Hepatocyte (in vitro differentiated cells): ENCODE results near the gene GOLPH3. TPM values are rescaled to one million over a fixed set of nuclear protein-coding genes. Genes with fewer than 3 reads are reported as not detected.

ENCODE experiments used
- DNase-seq: peaks from one replicate; pipeline ENCODE4 v3.0.0-alpha.2; 2016; ENCODE audit warnings: low spot score
- H2AFZ ChIP-seq: fragments of 200-600 bp; sonication (generic); 2 replicates; pipeline ENCODE4 v1.6.0; 2016; ENCODE audit warnings: antibody characterized with exemption, mild to moderate bottlenecking
- H3K27ac ChIP-seq: fragments of 200-600 bp; sonication (generic); 2 replicates; pipeline ENCODE4 v1.5.1; 2016; ENCODE audit warnings: mild to moderate bottlenecking
- H3K27me3 ChIP-seq: fragments of 200-600 bp; sonication (generic); 2 replicates; pipeline ENCODE4 v1.6.1; 2016
- H3K36me3 ChIP-seq: fragments of 200-600 bp; sonication (generic); replicated peaks from 2 replicates; pipeline ENCODE4 v1.5.1; 2016; ENCODE audit warnings: low read depth; ENCODE audit not compliant: insufficient read depth
- H3K4me1 ChIP-seq: fragments of 200-600 bp; sonication (generic); 2 replicates; pipeline ENCODE4 v1.5.1; 2016; ENCODE audit warnings: mild to moderate bottlenecking, moderate library complexity; ENCODE audit not compliant: insufficient read depth
- H3K4me2 ChIP-seq: fragments of 200-600 bp; sonication (generic); 2 replicates; pipeline ENCODE4 v1.6.0; 2016
- H3K4me3 ChIP-seq: fragments of 200-600 bp; sonication (generic); 2 replicates; pipeline ENCODE4 v1.5.1; 2016; ENCODE audit warnings: mild to moderate bottlenecking
- H3K79me2 ChIP-seq: fragments of 200-600 bp; sonication (generic); 2 replicates; pipeline ENCODE4 v1.6.0; 2017; ENCODE audit warnings: mild to moderate bottlenecking
- H3K9me2 ChIP-seq: fragments of 200-600 bp; sonication (generic); replicated peaks from 2 replicates; pipeline ENCODE4 v1.6.0; 2017; ENCODE audit warnings: mild to moderate bottlenecking; ENCODE audit not compliant: insufficient read depth
- H3K9me3 ChIP-seq: fragments of 200-600 bp; sonication (generic); 2 replicates; pipeline ENCODE4 v1.5.1; 2016; ENCODE audit warnings: low read depth, mild to moderate bottlenecking
- H4K20me1 ChIP-seq: fragments of 200-600 bp; sonication (generic); 2 replicates; pipeline ENCODE4 v1.6.0; 2016; ENCODE audit warnings: mild to moderate bottlenecking; ENCODE audit not compliant: insufficient read depth, poor library complexity, severe bottlenecking
- EZH2 ChIP-seq: fragments of 200-600 bp; sonication (generic); IDR thresholded peaks from 2 replicates; pipeline ENCODE4 v1.6.1; 2016; ENCODE audit warnings: antibody characterized with exemption, mild to moderate bottlenecking, borderline replicate concordance
- EZH2phosphoT487 ChIP-seq: fragments of 200-600 bp; sonication (generic); IDR thresholded peaks from one replicate; pipeline ENCODE4 v1.6.1; 2018; ENCODE audit warnings: antibody characterized with exemption, mild to moderate bottlenecking, low read depth, moderate library complexity; ENCODE audit not compliant: unreplicated experiment, severe bottlenecking
- WGBS: methylation state at CpG from one replicate; pipeline ENCODE4 v1.1.6; 2016; ENCODE audit warnings: low lambda C conversion rate; ENCODE audit errors: missing lambda C conversion rate; 5-methylcytosine and 5-hydroxymethylcytosine counted together
- polyA plus RNA-seq: library from polyadenylated mRNA; unstranded; fragments of >200 nt; fragmentation: Nextera tagmentation; extraction: Ambion mirVana; gene quantifications from 2 replicates; pipeline ENCODE4 v1.2.1, GENCODE V29; 2016
- total RNA-seq: library from RNA; depleted of rRNA; stranded (reverse); fragments of >200 nt; gene quantifications from 2 replicates; pipeline ENCODE4 v1.2.3, GENCODE V29; 2014
- TF ChIP-seq, protein P1 (sequence below): fragments of 200-600 bp; sonication (generic); IDR thresholded peaks from 2 replicates; pipeline ENCODE4 v1.5.1; 2016; ENCODE audit warnings: antibody characterized with exemption, mild to moderate bottlenecking; ENCODE audit not compliant: poor library complexity

Gene GOLPH3
- total and polyA plus RNA-seq, 2 experiments from 2014 or later: 115 to 145 TPM

DNA sequence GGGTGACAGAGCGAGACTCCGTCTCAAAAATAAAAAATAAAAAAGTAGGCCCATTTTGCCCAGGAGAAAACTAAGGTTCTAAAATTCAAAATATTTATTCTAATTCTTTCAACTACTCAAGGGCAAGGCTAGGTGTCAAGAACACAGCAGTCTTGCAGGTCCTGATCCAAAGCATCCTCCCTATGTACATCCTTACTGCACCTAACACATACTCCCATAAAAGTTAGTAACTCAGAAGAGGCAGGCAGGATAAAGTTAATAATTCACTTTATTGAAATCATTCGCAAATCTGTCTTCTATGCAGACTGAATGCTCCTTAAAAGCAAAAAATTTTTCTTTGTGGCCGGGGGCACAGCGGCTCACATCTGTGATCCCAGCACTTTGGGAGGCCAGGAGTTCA, 11.1 kb downstream of the GOLPH3 start:
- H3K27ac ChIP-seq: no peak overlapping the region
- H3K27me3 ChIP-seq: no peaks in the 10 kb centered on the region
- peaks cover 17% of the 10 kb centered on the region for H3K4me1 ChIP-seq
- H3K4me2 ChIP-seq: no peak overlapping the region
- no peaks in the 10 kb centered on the region for H3K9me3 ChIP-seq
- H2AFZ ChIP-seq: no peak overlapping the region
- H3K79me2 ChIP-seq: peaks cover 100% of the 10 kb centered on the region
- 98% methylated on average over 5 of the region's 5 CpGs for WGBS
- H4K20me1 ChIP-seq: peaks cover 96% of the 10 kb centered on the region
- H3K9me2 ChIP-seq: no peaks in the 10 kb centered on the region
- H3K36me3 ChIP-seq: no peaks in the 10 kb centered on the region
- H3K4me3 ChIP-seq: no peak overlapping the region
- TF ChIP-seq EZH2: no peak
- TF ChIP-seq EZH2phosphoT487: no peak
- TF ChIP-seq, protein P1, sequence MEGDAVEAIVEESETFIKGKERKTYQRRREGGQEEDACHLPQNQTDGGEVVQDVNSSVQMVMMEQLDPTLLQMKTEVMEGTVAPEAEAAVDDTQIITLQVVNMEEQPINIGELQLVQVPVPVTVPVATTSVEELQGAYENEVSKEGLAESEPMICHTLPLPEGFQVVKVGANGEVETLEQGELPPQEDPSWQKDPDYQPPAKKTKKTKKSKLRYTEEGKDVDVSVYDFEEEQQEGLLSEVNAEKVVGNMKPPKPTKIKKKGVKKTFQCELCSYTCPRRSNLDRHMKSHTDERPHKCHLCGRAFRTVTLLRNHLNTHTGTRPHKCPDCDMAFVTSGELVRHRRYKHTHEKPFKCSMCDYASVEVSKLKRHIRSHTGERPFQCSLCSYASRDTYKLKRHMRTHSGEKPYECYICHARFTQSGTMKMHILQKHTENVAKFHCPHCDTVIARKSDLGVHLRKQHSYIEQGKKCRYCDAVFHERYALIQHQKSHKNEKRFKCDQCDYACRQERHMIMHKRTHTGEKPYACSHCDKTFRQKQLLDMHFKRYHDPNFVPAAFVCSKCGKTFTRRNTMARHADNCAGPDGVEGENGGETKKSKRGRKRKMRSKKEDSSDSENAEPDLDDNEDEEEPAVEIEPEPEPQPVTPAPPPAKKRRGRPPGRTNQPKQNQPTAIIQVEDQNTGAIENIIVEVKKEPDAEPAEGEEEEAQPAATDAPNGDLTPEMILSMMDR: no peak
- DNase-seq: no peak

DNA sequence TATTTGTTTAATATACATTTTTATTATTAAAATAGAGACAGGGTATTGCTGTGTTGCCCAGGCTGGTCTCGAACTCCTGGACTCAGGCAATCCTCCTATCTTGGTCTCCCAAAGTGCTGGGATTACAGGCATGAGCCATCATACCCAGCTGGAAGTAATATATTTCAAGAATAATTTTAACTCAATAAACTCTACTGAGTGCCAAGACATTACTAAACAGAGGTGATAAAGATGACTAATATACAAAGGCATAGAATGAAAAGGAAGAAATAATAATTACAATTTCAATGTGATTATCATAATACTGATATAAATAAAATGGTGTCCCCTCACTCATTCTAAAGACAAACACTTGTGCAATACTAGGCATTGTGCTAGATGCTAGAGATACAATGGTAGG, 13.9 kb downstream of the GOLPH3 start:
- peaks cover 100% of the 10 kb centered on the region for H3K79me2 ChIP-seq
- DNase-seq: no peak
- H4K20me1 ChIP-seq: peaks cover 94% of the 10 kb centered on the region
- H3K9me3 ChIP-seq: no peaks in the 10 kb centered on the region
- no peak overlapping the region for H3K27ac ChIP-seq
- H3K9me2 ChIP-seq: no peaks in the 10 kb centered on the region
- H3K27me3 ChIP-seq: no peaks in the 10 kb centered on the region
- no peaks in the 10 kb centered on the region for H3K36me3 ChIP-seq
- TF ChIP-seq EZH2phosphoT487 (no peak), EZH2 (no peak)
- TF ChIP-seq, protein P1: no peak
- 93% methylated on average over 1 of the region's 1 CpG for WGBS
- no peak overlapping the region for H2AFZ ChIP-seq
- H3K4me2 ChIP-seq: no peak overlapping the region
- peaks cover 4% of the 10 kb centered on the region for H3K4me1 ChIP-seq
- H3K4me3 ChIP-seq: no peak overlapping the region

DNA sequence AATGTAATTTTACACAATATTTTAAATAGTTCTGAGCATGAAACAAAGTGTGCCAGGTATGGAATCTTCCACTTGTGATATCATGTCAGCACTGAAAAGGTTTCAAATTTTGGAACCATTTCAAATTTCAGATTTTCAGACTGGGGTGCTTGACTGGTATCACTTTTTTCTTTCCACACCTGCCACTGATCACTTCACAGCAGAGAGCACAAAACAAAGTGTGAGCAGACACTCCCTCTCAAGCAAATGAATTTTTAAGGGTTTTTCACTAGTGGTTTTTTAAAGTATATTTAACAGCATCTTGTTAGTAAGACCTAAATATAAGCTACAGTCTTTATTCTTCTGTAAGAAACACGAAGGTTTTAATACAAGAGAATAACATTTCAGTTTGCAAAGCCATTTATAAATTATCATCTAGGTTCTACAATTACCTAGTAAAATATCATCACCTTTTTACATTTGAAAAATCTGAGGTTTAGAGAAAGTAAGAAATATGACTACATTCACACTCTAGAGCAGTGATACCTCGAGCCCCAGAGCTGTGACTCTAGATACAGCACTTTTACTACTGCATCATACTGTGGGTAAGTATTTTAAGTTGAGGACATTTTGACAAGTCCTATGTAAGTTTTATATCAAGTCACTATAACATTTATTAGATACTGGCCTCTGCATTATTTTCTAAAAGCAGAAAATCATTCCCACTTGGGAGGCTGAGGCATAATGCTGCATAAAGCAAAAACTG, 14.6 kb downstream of the GOLPH3 start:
- no peak overlapping the region for H3K27ac ChIP-seq
- H3K4me1 ChIP-seq: no peaks in the 10 kb centered on the region
- no peaks in the 10 kb centered on the region for H3K27me3 ChIP-seq
- H4K20me1 ChIP-seq: peaks cover 94% of the 10 kb centered on the region
- DNase-seq: no peak
- no peak overlapping the region for H3K4me2 ChIP-seq
- WGBS: 89% methylated on average over 2 of the region's 2 CpGs
- TF ChIP-seq EZH2phosphoT487 (no peak), EZH2 (no peak)
- TF ChIP-seq, protein P1: no peak
- H3K79me2 ChIP-seq: peaks cover 100% of the 10 kb centered on the region
- no peak overlapping the region for H3K4me3 ChIP-seq
- no peaks in the 10 kb centered on the region for H3K9me3 ChIP-seq
- H3K9me2 ChIP-seq: no peaks in the 10 kb centered on the region
- H2AFZ ChIP-seq: no peak overlapping the region
- no peaks in the 10 kb centered on the region for H3K36me3 ChIP-seq

DNA sequence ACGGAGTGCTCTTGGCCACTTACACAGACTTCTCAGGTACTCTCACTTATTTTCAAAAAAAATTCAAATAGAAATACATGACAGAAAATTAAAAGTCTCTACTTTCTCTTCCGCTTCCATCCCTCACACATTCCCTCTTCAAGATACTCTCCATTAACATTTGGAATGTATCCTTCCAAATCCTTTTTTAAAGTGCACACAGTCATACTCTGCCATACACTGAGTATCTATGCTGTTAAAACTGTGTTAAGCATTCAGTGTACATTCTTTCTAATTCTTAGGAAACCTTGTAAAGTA, 15.5 kb downstream of the GOLPH3 start:
- H4K20me1 ChIP-seq: peaks cover 94% of the 10 kb centered on the region

More for the DNA sequence above, 15.5 kb downstream of the GOLPH3 start:
- no peak overlapping the region for H3K27ac ChIP-seq
- no peak for DNase-seq
- H3K27me3 ChIP-seq: no peaks in the 10 kb centered on the region
- peaks cover 100% of the 10 kb centered on the region for H3K79me2 ChIP-seq
- 94% methylated on average over 2 of the region's 2 CpGs for WGBS
- H3K4me3 ChIP-seq: no peak overlapping the region
- no peak overlapping the region for H3K4me2 ChIP-seq
- TF ChIP-seq EZH2: no peak
- TF ChIP-seq EZH2phosphoT487: no peak
- TF ChIP-seq, protein P1: no peak
- H2AFZ ChIP-seq: no peak overlapping the region
- H3K4me1 ChIP-seq: peaks cover 3% of the 10 kb centered on the region
- H3K9me3 ChIP-seq: no peaks in the 10 kb centered on the region
- no peaks in the 10 kb centered on the region for H3K9me2 ChIP-seq
- H3K36me3 ChIP-seq: no peaks in the 10 kb centered on the region
